ENCODE measurements around the gene SLC22A6.

The SLC22A6 gene

DNA sequence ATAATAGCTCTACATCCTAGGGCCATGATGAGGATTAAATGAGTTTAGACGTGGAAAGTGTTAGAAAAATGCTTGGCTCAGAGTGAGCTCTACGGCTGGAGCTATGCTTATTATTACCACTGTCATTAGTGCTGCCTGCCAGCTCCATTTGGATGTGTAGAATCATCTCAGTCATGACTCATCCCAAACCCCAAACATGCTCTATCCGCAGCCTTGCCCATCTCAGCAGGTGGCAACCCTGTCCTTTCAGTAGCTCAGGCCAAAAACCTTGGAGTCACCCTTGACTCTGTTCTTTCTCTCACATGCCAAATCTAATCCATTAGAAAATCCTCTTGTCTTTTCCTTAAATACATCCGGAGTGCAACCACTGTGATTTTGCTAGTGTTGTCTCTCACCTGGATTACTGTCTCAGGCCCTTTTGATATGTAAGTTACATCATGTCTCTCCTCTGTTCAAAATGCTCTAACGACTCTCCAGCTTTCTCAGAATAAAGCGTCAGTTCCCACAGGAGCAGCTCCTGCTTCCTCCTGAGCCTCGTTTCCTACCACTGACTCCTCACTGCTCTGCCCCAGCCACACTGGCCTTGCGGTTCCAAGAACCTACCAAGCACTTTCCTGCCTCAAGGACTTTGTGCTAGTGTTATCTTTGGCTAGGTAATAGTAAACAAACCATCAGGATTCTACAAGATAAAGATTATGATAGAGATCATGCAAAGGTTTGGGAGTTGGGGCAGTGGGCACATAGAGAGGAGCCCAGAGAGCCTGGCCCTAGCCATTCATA, 53.1 kb downstream of the SLC22A6 start:
- DNase-seq (ENCODE audit: low read depth): no peak

DNA sequence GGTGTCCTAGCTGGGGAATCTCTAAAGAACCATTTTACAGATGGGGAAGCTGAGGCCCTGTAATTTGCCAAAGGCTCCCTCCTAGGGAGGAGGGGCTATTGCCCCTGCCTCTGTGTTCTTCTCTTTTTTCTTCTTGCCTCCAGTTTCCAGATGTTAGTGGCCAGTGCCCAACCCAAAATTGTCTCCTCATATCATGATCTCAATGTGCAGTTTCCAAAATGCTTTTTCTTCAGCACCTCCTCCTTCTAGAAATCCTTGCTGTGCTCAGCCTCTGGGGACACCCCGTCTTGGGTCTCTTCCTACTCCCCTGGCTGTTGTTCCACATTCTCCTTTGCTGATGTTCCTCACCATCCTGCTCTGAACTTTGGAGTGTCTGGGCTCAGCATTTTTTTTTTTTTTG, 54.1 kb downstream of the SLC22A6 start:
- no peak for DNase-seq (ENCODE audit: low read depth)

DNA sequence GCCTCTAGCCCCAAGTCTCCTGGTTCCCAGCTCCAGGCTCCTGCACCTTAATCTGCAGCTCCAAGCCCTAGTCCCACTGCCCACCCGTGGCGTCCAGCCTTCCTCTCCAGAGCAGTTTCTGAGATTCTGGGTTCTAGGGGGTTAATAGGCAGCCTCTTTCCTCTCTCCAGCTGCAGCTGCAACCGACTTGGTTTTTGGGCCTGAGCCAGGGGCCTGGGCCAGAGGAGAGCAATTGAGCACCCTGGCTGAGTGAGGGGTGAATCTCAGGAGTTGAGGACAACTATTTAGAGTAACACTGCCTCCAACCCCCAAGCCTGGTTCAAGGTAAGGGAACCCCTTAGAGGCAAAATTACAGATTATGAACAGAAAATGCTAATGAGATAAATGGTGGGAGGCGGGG, 54.6 kb downstream of the SLC22A6 start:
- no peak for DNase-seq (ENCODE audit: low read depth)

DNA sequence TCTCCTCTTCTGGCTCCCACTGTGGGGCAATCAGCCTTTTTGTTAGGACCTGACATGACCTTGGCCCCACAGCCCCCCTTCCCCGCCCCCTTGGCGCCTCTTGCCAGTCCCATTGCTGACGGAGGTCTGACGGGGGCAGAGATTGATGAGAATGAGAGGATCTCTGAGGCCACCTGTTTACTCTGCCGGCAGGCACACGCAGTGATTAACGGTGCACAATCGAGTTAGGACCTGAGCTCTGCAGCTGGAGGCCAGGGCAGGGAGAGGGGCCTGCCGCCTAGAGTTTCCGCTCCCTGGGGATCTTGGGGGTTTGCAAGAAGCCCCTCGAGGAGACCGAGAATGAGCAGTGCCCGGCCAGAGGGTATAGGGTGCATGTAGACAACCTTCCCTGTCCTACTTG, 56.8 kb downstream of the SLC22A6 start:
- DNase-seq (ENCODE audit: low read depth): no peak

DNA sequence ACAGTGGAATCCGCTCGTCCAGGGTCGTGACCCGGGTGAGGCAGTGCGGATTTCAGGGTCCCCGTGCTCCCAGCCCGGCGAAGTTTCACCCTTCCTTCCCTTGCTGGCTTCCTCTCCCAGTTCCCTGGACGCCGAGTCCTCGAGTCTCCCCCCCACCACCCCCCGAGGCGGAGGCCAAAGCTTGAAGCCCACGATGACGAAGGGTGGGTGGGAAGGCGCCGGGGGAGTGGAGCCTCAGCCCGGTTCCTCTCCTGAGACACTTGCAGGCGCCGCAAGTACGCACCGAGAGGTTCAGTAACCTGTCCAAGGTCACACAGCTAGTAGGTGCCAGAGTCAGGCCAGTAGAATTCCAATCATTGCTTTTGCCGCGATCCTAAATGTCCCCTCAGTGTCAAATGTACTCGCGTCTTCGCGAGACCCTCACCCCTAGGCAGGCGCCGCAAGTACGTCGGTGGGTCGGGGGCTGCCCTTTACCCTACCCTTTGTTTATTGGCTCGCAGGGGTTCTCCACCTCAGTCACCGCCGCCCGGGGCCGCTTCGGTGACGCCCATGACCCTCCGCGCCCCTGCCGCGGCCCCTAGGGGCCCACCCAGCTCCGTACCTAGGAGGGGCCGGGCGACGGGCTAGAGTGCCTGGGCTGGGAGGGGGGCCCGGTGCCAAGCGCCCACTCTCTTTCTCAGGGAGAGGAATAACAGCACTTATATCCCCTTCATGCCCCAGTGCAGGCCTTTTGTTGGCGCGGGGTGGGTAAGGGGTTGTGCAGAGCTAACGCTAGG, 57.9 kb downstream of the SLC22A6 start:
- DNase-seq (ENCODE audit: low read depth): no peak

Measured in HS-5 (cell line).